GM12878 (cell line): ENCODE results near the gene SPOCK1. TPM values are rescaled to one million over a fixed set of nuclear protein-coding genes. Genes with fewer than 3 reads are reported as not detected.

Experiments used
- ATAC-seq: fragments of 200-7000 bp; cut with Tn5 transposase; 3 replicates; pipeline ENCODE4 v1.9.1; 2020; ENCODE audit warnings: mild to moderate bottlenecking, moderate library complexity
- BruUV-seq: library from RNA; stranded (reverse); fragments of 400-500 nt; replicated peaks from 2 replicates; lab custom pipeline; 2021; lab: Mats Ljungman, UMichigan
- CTCF ChIA-PET: fragments of 300-600 bp; sonication (Branson Sonifier 250); formaldehyde crosslinking; extraction: SDS; loops from one replicate; lab custom pipeline; 2021; ENCODE audit warnings: inconsistent platforms; lab: Yijun Ruan, JAX
- POLR2A ChIA-PET: fragments of 350-600 bp; formaldehyde crosslinking; extraction: SDS; loops from one replicate; lab custom pipeline; 2021; ENCODE audit warnings: inconsistent platforms; lab: Charles Lee
- RAD21 ChIA-PET: fragments of 300-600 bp; sonication (Branson Sonifier 250); formaldehyde crosslinking; loops from one replicate; lab custom pipeline; 2023; ENCODE audit warnings: antibody characterized with exemption; ENCODE audit not compliant: unreplicated experiment; lab: Charles Lee
- SMC1A ChIA-PET: fragments of 300-600 bp; sonication (Branson Sonifier 250); formaldehyde crosslinking; loops from one replicate; lab custom pipeline; 2023; ENCODE audit not compliant: unreplicated experiment, uncharacterized antibody; lab: Charles Lee
- DNase-seq: peaks from one replicate; pipeline ENCODE4 v3.0.0-alpha.2; 2011; ENCODE audit warnings: low read depth, low spot score
- FAIRE-seq: peaks from 3 replicates; lab custom pipeline; 2011; peaks lifted over from hg19 to GRCh38; lab: Jason Lieb, UNC
- H2AFZ ChIP-seq: 2 replicates; pipeline ENCODE4 v1.6.0; 2011; ENCODE audit warnings: low read depth, low read length, control low read depth; ENCODE audit not compliant: control insufficient read depth
- H3K27ac ChIP-seq: 2 replicates; pipeline ENCODE4 v1.5.1; 2011; ENCODE audit warnings: control low read depth; ENCODE audit not compliant: control insufficient read depth, insufficient read depth
- H3K27me3 ChIP-seq, 2 experiments: replicated peaks in 1 of 2; 2 replicates each; pipeline versions ENCODE4 v1.6.0 to v1.6.1; 2011; ENCODE audit warnings: low read length in 1 of 2; ENCODE audit not compliant: control insufficient read depth in 2 of 2, insufficient read depth in 2 of 2
- H3K36me3 ChIP-seq, 2 experiments: 2 replicates each; pipeline ENCODE4 v1.5.1; 2011; ENCODE audit warnings: low read length in 1 of 2; ENCODE audit not compliant: control insufficient read depth in 2 of 2, insufficient read depth in 2 of 2
- H3K4me1 ChIP-seq: 2 replicates; pipeline ENCODE4 v1.6.1; 2011; ENCODE audit warnings: mild to moderate bottlenecking, low read length, moderate library complexity, mixed read lengths; ENCODE audit not compliant: control insufficient read depth, insufficient read depth
- H3K4me2 ChIP-seq: 2 replicates; pipeline ENCODE4 v1.6.0; 2011; ENCODE audit warnings: control low read depth; ENCODE audit not compliant: control insufficient read depth, insufficient read depth
- H3K4me3 ChIP-seq: fragments of 200-600 bp; sonication (generic); 2 replicates; pipeline ENCODE4 v1.5.1; 2016
- H3K79me2 ChIP-seq: 2 replicates; pipeline ENCODE4 v1.6.0; 2011; ENCODE audit warnings: low read length; ENCODE audit not compliant: control insufficient read depth, insufficient read depth
- H3K9ac ChIP-seq: 2 replicates; pipeline ENCODE4 v1.8.0; 2011; ENCODE audit warnings: low read length, control low read depth, mixed read lengths; ENCODE audit not compliant: control insufficient read depth, insufficient read depth
- H3K9me3 ChIP-seq: replicated peaks from 3 replicates; pipeline ENCODE4 v1.5.1; 2011; ENCODE audit warnings: mild to moderate bottlenecking, low read length; ENCODE audit not compliant: control insufficient read depth, insufficient read depth
- H4K20me1 ChIP-seq: 2 replicates; pipeline ENCODE4 v1.6.0; 2011; ENCODE audit not compliant: control insufficient read depth, insufficient read depth
- CEBPB ChIP-seq, 2 experiments: fragments of 150-350 bp in 1 of 2; IDR thresholded peaks; 2 replicates each; pipeline ENCODE4 v1.6.1; 2012 to 2014; ENCODE audit warnings: low read depth in 2 of 2, low read length in 2 of 2, borderline replicate concordance in 1 of 2, inconsistent platforms in 1 of 2
- HDAC6 ChIP-seq: fragments of 200-600 bp; sonication (generic); IDR thresholded peaks from one replicate; pipeline ENCODE4 v1.8.0; 2017; ENCODE audit warnings: antibody characterized with exemption; ENCODE audit not compliant: unreplicated experiment
- JUNB ChIP-seq: IDR thresholded peaks from 2 replicates; pipeline ENCODE4 v1.6.1; 2016; ENCODE audit warnings: antibody characterized with exemption, mild to moderate bottlenecking
- MYC ChIP-seq: IDR thresholded peaks from 2 replicates; pipeline ENCODE4 v1.6.1; 2011; ENCODE audit warnings: mild to moderate bottlenecking, low read length, moderate library complexity, inconsistent platforms; ENCODE audit not compliant: insufficient read depth, insufficient replicate concordance, insufficient read length, severe bottlenecking
- NRF1 ChIP-seq: conservative IDR thresholded peaks from 2 replicates; pipeline ENCODE4 v1.6.1; 2011; ENCODE audit warnings: mild to moderate bottlenecking, low read depth, low read length, improper control_type of control experiment
- PAX5 ChIP-seq: IDR thresholded peaks from 2 replicates; pipeline ENCODE4 v1.6.1; 2011; ENCODE audit warnings: low read depth, low read length, borderline replicate concordance
- RAD21 ChIP-seq: IDR thresholded peaks from 2 replicates; pipeline ENCODE4 v1.6.1; 2011; ENCODE audit warnings: mild to moderate bottlenecking, low read depth, low read length, moderate library complexity; ENCODE audit not compliant: insufficient read depth
- RB1 ChIP-seq: fragments of 450-650 bp; formaldehyde crosslinking; IDR thresholded peaks from 2 replicates; pipeline ENCODE4 v1.6.1; 2017; ENCODE audit warnings: mild to moderate bottlenecking, borderline replicate concordance
- STAT1 ChIP-seq: fragments of 450-650 bp; conservative IDR thresholded peaks from 2 replicates; pipeline ENCODE4 v1.6.1; 2014; ENCODE audit warnings: antibody characterized with exemption, mild to moderate bottlenecking
- WGBS: methylation state at CpG from one replicate; pipeline ENCODE4 v1.1.6; 2016; ENCODE audit warnings: low lambda C conversion rate; ENCODE audit not compliant: insufficient replicate concordance, insufficient coverage; ENCODE audit errors: missing lambda C conversion rate; 5-methylcytosine and 5-hydroxymethylcytosine counted together
- in situ Hi-C: fragments of 300-500 bp; cut with MboI; formaldehyde crosslinking; loops from 9 replicates; pipeline ENCODE4 v1.14.3; 2018; ENCODE audit warnings: mixed read lengths
- intact Hi-C: fragments of 100-400 bp; cut with micrococcal nuclease; formaldehyde crosslinking; loops from one replicate; pipeline ENCODE4 v1.14.2; 2022; ENCODE audit not compliant: unreplicated experiment
- polyA plus RNA-seq, 11 experiments: library from polyadenylated mRNA; depleted of rRNA in 4 of 11; unstranded in 6 of 11; stranded (reverse) in 5 of 11; fragments of >200 nt; fragmentation: Nextera tagmentation in 4 of 11; fragmentation: Illumina TruSeq in 1 of 11; extraction: Ambion mirVana in 4 of 11; extraction: Trizol in 1 of 11; gene quantifications; 1 replicate in 1 of 11; 2 replicates in 10 of 11; pipeline versions ENCODE4 v1.2.1 to v1.2.3, GENCODE V29; 2011 to 2016; ENCODE audit warnings: inconsistent platforms in 2 of 11, missing spikeins in 2 of 11, low read depth in 1 of 11
- total RNA-seq, 4 experiments: library from RNA; depleted of rRNA in 3 of 4; stranded (reverse); fragments of >200 nt in 3 of 4; fragmentation: Illumina TruSeq in 1 of 4; extraction: Trizol in 1 of 4; gene quantifications; 2 replicates each; pipeline versions ENCODE4 v1.2.1 to v1.2.3, GENCODE V29; 2013 to 2021
- TF ChIP-seq, protein P1 (sequence below): fragments of 450-650 bp; formaldehyde crosslinking; IDR thresholded peaks from 2 replicates; pipeline ENCODE4 v1.5.0; 2022; ENCODE audit warnings: mild to moderate bottlenecking, missing genetic modification characterization

SPOCK1 gene
- total and polyA plus RNA-seq, 10 of the 15 experiments (the other 5 are each of a cell fraction or from before 2014, with no cell fraction given): 0.06 to 0.68 (median 0.25) TPM; not detected in 3

- CTCF ChIA-PET: no interaction called here
These were observed 437.7 kb downstream of the SPOCK1 start for GRCh38 chr5:137061382-137061781.

DNA sequence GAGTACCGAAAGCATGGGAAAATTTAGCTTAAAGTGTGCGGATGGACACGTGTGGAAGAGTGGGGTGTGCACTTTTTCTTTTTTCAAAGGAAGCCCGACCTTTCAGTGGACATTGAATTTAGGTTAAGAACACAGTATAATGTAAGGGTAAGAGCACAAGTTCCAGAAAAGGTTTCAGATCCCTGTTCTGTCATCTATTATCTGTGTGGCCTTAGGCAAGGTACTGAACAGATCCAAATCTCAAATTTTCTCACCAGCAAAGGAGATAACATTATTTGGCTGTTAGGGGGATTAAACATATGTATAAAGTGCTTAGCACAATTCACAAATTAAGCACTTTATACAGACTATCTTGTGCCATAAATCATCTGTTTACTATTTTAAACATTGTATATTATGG lies 441.0 kb downstream of the SPOCK1 start:
- BruUV-seq: no TSS peak

More at GRCh38 chr5:137061382-137061781, 437.7 kb downstream of the SPOCK1 start:
- in situ Hi-C loops: no loop called here
- no peaks in the 10 kb centered on the region; a peak in 1 of 4 replicates for H3K27me3 ChIP-seq
- no peaks in the 10 kb centered on the region for H3K4me1 ChIP-seq
- no peak for FAIRE-seq
- DNase-seq: no peak
- H3K36me3 ChIP-seq: no peaks in the 10 kb centered on the region
- H3K79me2 ChIP-seq: no peaks in the 10 kb centered on the region
- no peak overlapping the region for H3K9ac ChIP-seq
- WGBS: 14% methylated on average over 4 of the region's 4 CpGs
- no peak overlapping the region for H3K27ac ChIP-seq
- H3K9me3 ChIP-seq: no peaks in the 10 kb centered on the region
- ATAC-seq: no peak
- ChIA-PET RAD21 (no interaction called here), SMC1A (no interaction called here), POLR2A (no interaction called here)
- no peak overlapping the region for H2AFZ ChIP-seq
- no peaks in the 10 kb centered on the region for H4K20me1 ChIP-seq
- no peak for TF ChIP-seq JUNB
- no peak for TF ChIP-seq HDAC6
- TF ChIP-seq PAX5: no peak
- TF ChIP-seq CEBPB (IDR thresholded peaks at IDR 0.05; ENCODE audit: borderline replicate concordance in 1 of 2, low read depth in 2 of 2, low read length in 2 of 2): no peak
- TF ChIP-seq MYC: no peak
- TF ChIP-seq RAD21: no peak
- no peak for TF ChIP-seq NRF1
- intact Hi-C loops: no loop called here
- H3K4me3 ChIP-seq: no peak overlapping the region
- no TSS peak for BruUV-seq
- H3K4me2 ChIP-seq: no peak overlapping the region

More for the DNA sequence above, 441.0 kb downstream of the SPOCK1 start:
- Histone ChIP-seq H2AFZ (no peak overlapping the region), H3K4me2 (no peak overlapping the region), H3K4me1 (no peaks in the 10 kb centered on the region), H3K36me3 (no peaks in the 10 kb centered on the region), H3K79me2 (no peaks in the 10 kb centered on the region)
- in situ Hi-C loops: no loop called here
- ChIA-PET POLR2A (no interaction called here), CTCF (no interaction called here)
- intact Hi-C loops: no loop called here
- WGBS: 38% methylated on average over 4 of the region's 4 CpGs
- TF ChIP-seq, protein P1, sequence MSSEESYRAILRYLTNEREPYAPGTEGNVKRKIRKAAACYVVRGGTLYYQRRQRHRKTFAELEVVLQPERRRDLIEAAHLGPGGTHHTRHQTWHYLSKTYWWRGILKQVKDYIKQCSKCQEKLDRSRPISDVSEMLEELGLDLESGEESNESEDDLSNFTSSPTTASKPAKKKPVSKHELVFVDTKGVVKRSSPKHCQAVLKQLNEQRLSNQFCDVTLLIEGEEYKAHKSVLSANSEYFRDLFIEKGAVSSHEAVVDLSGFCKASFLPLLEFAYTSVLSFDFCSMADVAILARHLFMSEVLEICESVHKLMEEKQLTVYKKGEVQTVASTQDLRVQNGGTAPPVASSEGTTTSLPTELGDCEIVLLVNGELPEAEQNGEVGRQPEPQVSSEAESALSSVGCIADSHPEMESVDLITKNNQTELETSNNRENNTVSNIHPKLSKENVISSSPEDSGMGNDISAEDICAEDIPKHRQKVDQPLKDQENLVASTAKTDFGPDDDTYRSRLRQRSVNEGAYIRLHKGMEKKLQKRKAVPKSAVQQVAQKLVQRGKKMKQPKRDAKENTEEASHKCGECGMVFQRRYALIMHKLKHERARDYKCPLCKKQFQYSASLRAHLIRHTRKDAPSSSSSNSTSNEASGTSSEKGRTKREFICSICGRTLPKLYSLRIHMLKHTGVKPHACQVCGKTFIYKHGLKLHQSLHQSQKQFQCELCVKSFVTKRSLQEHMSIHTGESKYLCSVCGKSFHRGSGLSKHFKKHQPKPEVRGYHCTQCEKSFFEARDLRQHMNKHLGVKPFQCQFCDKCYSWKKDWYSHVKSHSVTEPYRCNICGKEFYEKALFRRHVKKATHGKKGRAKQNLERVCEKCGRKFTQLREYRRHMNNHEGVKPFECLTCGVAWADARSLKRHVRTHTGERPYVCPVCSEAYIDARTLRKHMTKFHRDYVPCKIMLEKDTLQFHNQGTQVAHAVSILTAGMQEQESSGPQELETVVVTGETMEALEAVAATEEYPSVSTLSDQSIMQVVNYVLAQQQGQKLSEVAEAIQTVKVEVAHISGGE (CRISPR knock-in tag): no peak
- TF ChIP-seq RB1: no peak
- TF ChIP-seq STAT1: no peak
- TF ChIP-seq, all 136 proteins: peak for 0
- Histone ChIP-seq H3K9me3 (no peaks in the 10 kb centered on the region), H3K9ac (no peak overlapping the region), H3K27ac (no peak overlapping the region), H3K27me3 (no peaks in the 10 kb centered on the region; a peak in 1 of 4 replicates), H4K20me1 (no peaks in the 10 kb centered on the region), H3K4me3 (no peak overlapping the region)
- ChIA-PET SMC1A (no interaction called here), RAD21 (no interaction called here)
- DNase-seq: no peak
- no peak for FAIRE-seq
- ATAC-seq: no peak
